ENCODE measurements around the gene EP400.

Gene EP400

DNA sequence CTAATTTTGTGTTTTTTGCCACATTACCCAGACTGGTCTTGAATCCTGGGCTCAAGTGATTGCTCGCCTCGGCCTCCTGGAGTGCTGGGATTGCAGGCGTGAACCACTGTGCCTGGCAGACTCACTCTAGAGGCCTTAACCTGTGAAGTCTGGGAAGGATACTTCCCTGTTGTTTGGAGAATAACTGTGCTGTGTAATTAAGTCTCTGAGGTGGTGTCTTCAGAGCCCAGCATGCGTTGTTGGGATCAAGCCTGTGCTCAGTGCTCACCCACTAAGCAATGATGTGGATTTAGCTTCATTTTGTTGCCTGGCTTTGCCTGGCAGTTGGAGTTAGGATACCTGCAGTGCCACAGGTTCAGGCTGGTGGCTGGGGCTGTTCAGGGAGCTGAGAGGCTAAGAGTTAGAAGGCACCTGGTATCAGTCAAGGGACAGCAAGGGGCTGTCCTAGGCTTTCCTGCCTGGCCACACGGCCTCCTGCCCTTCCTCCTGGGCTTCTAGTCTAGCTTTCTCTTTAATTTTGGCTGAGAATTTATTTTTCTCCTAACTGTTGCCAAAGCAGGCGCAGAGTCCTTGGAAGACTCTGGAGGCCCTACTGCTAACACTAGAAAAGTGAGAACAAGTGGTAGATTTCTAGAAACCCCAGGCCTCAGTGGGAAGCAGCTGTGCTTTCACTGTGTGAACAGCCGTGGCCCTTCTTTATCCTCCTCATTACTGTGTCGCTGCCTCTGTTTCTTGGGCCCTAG lies 38.5 kb downstream of the EP400 start:
- H3K9ac ChIP-seq (ENCODE audit: low read depth, low read length), result no peak overlapping the region

DNA sequence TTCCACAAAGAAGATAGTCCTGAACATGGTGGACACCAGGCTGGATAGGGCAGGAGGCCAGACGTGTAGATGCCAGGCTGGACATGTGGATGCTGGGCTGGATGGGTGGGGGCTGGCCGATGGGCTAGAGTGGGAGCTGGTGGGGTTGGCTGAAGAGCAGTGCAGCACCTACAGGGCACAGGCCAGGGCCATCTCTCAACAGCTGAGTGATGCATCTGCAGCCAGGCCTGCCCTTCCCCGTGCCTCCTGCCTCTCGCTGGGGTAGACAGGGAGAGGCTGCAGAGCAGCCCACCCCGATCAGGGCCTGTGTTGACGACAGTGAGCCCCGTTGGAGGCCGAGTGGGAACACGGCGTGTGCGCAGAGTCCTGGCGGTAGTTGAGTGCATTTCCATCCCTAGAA lies 39.3 kb downstream of the EP400 start:
- peaks cover 17% of the 10 kb centered on the region for H3K4me1 ChIP-seq (ENCODE audit: control insufficient read depth, insufficient read depth, low read length)
- H3K9ac ChIP-seq (ENCODE audit: low read depth, low read length), result no peak overlapping the region
- no peaks in the 10 kb centered on the region for H3K27me3 ChIP-seq (ENCODE audit: control insufficient read depth, insufficient read depth, low read length)
- no peak overlapping the region for H3K4me3 ChIP-seq (ENCODE audit: low read depth, low read length)
- H3K9me3 ChIP-seq (ENCODE audit: control insufficient read depth, insufficient read depth, low read length), result no peaks in the 10 kb centered on the region
- peaks cover 21% of the 10 kb centered on the region for H3K36me3 ChIP-seq (ENCODE audit: control insufficient read depth, insufficient read depth, low read length)

More for the DNA sequence above, 38.5 kb downstream of the EP400 start:
- H3K4me1 ChIP-seq (ENCODE audit: control insufficient read depth, insufficient read depth, low read length), result peaks cover 17% of the 10 kb centered on the region
- H3K9me3 ChIP-seq (ENCODE audit: control insufficient read depth, insufficient read depth, low read length), result no peaks in the 10 kb centered on the region
- no peaks in the 10 kb centered on the region for H3K27me3 ChIP-seq (ENCODE audit: control insufficient read depth, insufficient read depth, low read length)
- H3K4me3 ChIP-seq (ENCODE audit: low read depth, low read length), result no peak overlapping the region
- peaks cover 17% of the 10 kb centered on the region for H3K36me3 ChIP-seq (ENCODE audit: control insufficient read depth, insufficient read depth, low read length)

DNA sequence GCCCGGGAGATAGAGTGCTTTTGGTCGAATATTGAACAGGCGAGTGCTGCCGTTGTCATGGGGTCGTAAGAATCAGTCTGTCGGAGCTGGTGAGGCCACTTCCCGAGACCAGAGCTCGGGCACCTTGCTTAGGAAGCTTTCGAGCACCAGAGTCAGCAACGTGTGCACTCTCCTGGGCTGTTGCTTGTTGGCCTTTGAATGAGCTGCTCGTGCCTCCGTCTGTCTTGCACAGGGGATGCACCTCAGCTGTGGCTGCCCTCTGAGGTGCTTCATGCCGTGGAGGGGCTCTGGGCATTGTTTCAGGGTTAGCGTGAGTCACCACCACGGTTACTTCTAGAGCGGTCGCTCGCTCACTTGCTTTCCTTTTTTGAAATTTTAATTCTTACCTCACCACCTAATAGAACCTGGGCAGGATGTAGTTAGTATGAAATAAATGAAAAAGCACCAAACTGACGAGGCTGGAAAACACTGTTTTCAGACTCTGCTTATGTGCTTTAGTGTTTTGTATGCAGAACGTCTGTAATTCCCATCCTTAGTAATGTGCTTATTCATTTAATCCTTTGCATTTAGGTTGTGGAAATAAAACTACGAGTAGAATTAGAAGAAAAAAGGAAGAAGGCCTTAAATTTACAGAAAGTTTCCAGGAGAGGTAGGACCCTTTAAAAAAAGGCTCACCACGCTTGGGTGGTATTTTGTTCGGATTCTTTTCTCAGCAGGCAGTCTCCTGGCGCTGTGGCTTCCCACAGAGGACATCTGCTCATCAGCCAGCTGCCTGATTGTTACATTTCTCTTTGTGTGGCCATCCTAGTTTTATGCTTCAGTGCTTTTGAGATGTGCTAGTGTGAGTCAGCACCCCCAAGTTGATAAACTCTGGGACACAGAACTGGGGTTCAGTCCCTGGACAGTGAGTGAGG lies 40.6 kb downstream of the EP400 start:
- peaks cover 25% of the 10 kb centered on the region for H3K36me3 ChIP-seq (ENCODE audit: control insufficient read depth, insufficient read depth, low read length)

DNA sequence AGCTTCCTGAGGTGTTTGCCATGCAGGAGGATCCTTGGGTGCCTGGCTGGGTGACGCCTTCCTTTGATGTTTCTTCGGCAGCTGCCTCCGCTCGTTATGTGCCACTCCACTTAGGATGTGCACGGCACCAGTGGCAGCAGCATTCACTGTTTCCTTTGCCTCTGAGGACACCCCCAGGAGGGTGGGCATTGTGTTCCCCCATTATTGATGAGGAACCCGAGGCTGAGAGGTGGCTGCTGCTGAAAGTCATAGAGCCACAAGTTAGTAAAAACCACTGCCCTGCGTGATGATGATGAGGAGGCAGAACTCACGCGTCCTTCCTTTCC lies 41.2 kb downstream of the EP400 start:
- Histone ChIP-seq H3K36me3 (ENCODE audit: control insufficient read depth, insufficient read depth, low read length) (peaks cover 25% of the 10 kb centered on the region), H3K27me3 (ENCODE audit: control insufficient read depth, insufficient read depth, low read length) (no peaks in the 10 kb centered on the region), H3K4me1 (ENCODE audit: control insufficient read depth, insufficient read depth, low read length) (peaks cover 17% of the 10 kb centered on the region), H3K9me3 (ENCODE audit: control insufficient read depth, insufficient read depth, low read length) (no peaks in the 10 kb centered on the region), H3K4me3 (ENCODE audit: low read depth, low read length) (no peak overlapping the region), H3K9ac (ENCODE audit: low read depth, low read length) (no peak overlapping the region)

More for the DNA sequence above, 40.6 kb downstream of the EP400 start:
- H3K27me3 ChIP-seq (ENCODE audit: control insufficient read depth, insufficient read depth, low read length), result no peaks in the 10 kb centered on the region
- peak overlapping the region; percentile 48 for H3K9ac ChIP-seq (ENCODE audit: low read depth, low read length)
- no peak overlapping the region for H3K4me3 ChIP-seq (ENCODE audit: low read depth, low read length)
- H3K4me1 ChIP-seq (ENCODE audit: control insufficient read depth, insufficient read depth, low read length), result peaks cover 17% of the 10 kb centered on the region
- no peaks in the 10 kb centered on the region for H3K9me3 ChIP-seq (ENCODE audit: control insufficient read depth, insufficient read depth, low read length)

DNA sequence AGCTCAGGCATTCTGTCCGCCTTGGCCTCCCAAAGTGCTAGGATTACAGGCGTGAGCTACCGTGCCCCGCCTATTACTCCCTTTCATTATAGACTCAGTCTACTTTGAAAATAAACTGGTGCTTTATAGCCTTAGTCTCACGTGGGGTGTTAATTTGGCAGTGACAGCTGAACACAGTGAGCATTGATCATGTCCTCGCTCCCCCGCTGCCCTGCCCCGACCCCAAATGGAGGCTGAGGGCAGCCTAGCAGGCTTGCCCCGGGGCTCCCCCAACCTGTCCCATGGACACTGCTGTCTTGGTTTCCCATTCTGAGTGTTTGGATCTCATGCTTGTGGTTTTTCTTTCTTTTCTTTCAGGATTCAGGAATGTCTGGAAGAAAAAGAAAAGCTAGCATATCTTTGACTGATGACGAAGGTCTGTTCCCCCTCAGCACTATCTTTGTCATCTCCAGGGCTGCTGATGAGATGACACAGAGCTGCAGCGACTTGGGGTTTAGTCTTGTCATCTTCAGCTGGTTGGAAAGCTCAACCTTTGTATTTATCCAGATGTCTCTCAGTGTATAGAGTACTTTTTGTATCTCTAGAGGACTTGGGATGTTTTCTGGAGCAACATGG lies 42.2 kb downstream of the EP400 start:
- Histone ChIP-seq H3K36me3 (ENCODE audit: control insufficient read depth, insufficient read depth, low read length) (peaks cover 25% of the 10 kb centered on the region), H3K9ac (ENCODE audit: low read depth, low read length) (no peak overlapping the region), H3K9me3 (ENCODE audit: control insufficient read depth, insufficient read depth, low read length) (no peaks in the 10 kb centered on the region), H3K4me1 (ENCODE audit: control insufficient read depth, insufficient read depth, low read length) (peaks cover 17% of the 10 kb centered on the region), H3K4me3 (ENCODE audit: low read depth, low read length) (no peak overlapping the region), H3K27me3 (ENCODE audit: control insufficient read depth, insufficient read depth, low read length) (no peaks in the 10 kb centered on the region)

DNA sequence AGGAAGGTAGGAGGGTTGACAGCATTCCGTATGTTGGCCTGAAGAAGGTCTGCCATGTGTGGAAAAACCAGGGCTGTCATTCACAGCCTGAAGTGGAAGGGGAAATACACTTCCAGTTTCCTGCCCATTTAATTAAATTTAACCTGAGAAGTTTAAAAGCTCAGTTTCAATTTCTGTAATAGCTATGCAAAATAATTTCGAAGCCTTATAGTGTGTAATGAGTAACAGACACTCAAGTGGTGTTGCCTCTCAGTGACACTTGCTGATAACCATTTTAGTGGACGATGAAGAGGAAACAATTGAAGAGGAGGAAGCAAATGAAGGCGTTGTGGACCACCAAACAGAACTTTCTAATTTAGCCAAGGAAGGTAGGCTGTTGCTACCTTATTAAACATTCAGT lies 44.8 kb downstream of the EP400 start:
- Histone ChIP-seq H3K9ac (ENCODE audit: low read depth, low read length) (no peak overlapping the region), H3K9me3 (ENCODE audit: control insufficient read depth, insufficient read depth, low read length) (no peaks in the 10 kb centered on the region), H3K36me3 (ENCODE audit: control insufficient read depth, insufficient read depth, low read length) (peaks cover 25% of the 10 kb centered on the region), H3K27me3 (ENCODE audit: control insufficient read depth, insufficient read depth, low read length) (no peaks in the 10 kb centered on the region), H3K4me1 (ENCODE audit: control insufficient read depth, insufficient read depth, low read length) (peaks cover 19% of the 10 kb centered on the region), H3K4me3 (ENCODE audit: low read depth, low read length) (no peak overlapping the region)

DNA sequence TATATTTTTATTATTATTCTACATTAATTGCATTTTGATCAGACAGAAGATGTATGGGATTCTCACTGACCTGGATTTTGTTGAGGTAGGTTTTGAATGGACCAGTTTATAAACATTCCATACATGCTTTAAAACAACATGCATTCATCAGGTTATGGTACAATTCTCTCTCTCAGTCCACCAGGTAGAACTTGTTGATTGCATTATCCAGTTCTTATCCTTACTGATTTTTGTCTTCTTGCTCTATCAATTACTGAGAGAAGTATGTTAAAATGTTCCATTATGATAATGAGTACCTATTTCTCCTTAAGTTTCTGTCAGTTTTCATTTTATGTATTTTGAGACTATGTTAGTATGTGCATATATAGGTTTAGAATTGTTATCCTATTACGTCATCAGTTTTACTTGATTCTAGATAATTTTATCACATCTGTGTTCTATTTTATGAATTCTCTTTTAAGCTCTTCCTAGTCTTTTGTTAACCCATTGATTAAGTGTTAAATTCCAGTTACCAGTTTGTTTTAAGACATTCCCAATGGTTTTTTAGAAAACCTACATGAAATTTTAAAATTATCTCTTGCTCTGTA lies 50.6 kb downstream of the EP400 start:
- H3K4me1 ChIP-seq (ENCODE audit: control insufficient read depth, insufficient read depth, low read length), result peaks cover 2% of the 10 kb centered on the region
- H3K4me3 ChIP-seq (ENCODE audit: low read depth, low read length), result no peak overlapping the region
- H3K27me3 ChIP-seq (ENCODE audit: control insufficient read depth, insufficient read depth, low read length), result no peaks in the 10 kb centered on the region
- H3K36me3 ChIP-seq (ENCODE audit: control insufficient read depth, insufficient read depth, low read length), result no peaks in the 10 kb centered on the region
- H3K9ac ChIP-seq (ENCODE audit: low read depth, low read length), result no peak overlapping the region
- no peaks in the 10 kb centered on the region for H3K9me3 ChIP-seq (ENCODE audit: control insufficient read depth, insufficient read depth, low read length)

DNA sequence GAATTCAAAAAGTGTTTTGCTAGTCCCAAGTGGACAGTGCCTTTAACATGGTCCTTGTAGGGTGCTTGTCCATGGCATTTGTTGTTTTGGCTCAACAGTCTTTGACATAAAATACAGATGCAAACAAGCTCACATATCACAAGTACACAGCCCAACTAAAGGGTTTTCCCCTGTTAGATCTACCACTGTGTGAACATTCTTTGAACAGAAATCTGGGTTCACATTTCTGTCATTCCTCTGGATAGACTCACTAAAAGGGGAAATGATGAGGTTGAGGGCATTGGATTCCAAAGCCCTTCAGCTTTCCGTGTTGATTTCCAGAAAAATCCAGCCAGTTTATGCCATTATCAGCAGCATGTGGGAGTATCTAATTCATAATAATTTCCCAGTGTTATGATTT lies 54.1 kb downstream of the EP400 start:
- Histone ChIP-seq H3K9me3 (ENCODE audit: control insufficient read depth, insufficient read depth, low read length) (no peaks in the 10 kb centered on the region), H3K27me3 (ENCODE audit: control insufficient read depth, insufficient read depth, low read length) (no peaks in the 10 kb centered on the region), H3K4me1 (ENCODE audit: control insufficient read depth, insufficient read depth, low read length) (no peaks in the 10 kb centered on the region), H3K36me3 (ENCODE audit: control insufficient read depth, insufficient read depth, low read length) (peaks cover 15% of the 10 kb centered on the region), H3K4me3 (ENCODE audit: low read depth, low read length) (no peak overlapping the region), H3K9ac (ENCODE audit: low read depth, low read length) (no peak overlapping the region)

DNA sequence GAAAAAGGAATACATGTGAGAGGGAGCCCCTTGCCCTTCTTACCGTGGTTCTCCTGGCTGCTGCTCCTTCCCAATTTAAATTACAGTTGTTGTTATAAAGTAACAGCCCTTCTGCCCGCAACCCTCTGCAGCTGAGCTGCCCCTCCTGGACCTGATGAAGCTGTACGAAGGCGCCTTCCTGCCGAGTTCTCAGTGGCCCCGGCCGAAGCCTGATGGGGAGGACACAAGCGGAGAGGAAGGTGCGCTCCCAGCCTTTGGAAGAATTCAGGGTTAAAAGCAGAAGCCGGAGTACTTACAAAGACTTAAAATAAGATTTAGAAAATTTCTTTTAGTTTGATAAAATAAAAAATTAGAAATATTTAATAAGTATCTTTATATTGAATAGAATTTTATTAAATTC lies 55.2 kb downstream of the EP400 start:
- Histone ChIP-seq H3K4me3 (ENCODE audit: low read depth, low read length) (no peak overlapping the region), H3K9me3 (ENCODE audit: control insufficient read depth, insufficient read depth, low read length) (no peaks in the 10 kb centered on the region), H3K4me1 (ENCODE audit: control insufficient read depth, insufficient read depth, low read length) (no peaks in the 10 kb centered on the region), H3K36me3 (ENCODE audit: control insufficient read depth, insufficient read depth, low read length) (peaks cover 17% of the 10 kb centered on the region), H3K27me3 (ENCODE audit: control insufficient read depth, insufficient read depth, low read length) (no peaks in the 10 kb centered on the region), H3K9ac (ENCODE audit: low read depth, low read length) (no peak overlapping the region)

DNA sequence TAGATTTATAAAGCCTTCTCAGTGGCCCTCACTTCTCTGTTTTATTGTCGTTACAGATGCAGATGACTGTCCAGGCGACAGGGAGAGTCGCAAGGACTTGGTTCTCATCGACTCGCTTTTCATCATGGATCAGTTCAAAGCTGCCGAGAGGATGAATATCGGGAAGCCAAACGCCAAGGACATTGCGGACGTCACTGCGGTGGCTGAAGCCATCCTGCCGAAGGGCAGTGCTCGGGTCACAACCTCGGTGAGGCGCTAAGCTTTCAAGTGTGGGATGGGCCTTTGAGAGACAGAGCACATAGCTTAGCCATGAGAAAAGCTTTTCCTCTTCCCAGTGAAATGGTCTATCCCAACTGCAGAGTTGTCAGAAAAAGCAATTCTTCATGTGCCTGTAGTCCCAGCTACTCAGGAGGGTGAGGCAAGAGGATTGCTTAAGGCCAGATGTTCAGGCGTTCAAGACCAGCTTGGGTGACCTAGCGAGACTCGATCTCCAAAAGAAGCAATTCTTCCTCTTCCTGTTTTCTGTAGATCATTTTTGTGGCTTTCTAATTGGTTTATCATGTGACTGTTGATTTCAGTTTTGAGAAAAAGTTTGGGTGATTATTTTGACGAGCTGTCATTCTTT lies 56.4 kb downstream of the EP400 start:
- no peak overlapping the region for H3K4me3 ChIP-seq (ENCODE audit: low read depth, low read length)
- H3K9ac ChIP-seq (ENCODE audit: low read depth, low read length), result no peak overlapping the region
- H3K36me3 ChIP-seq (ENCODE audit: control insufficient read depth, insufficient read depth, low read length), result peaks cover 21% of the 10 kb centered on the region
- no peaks in the 10 kb centered on the region for H3K9me3 ChIP-seq (ENCODE audit: control insufficient read depth, insufficient read depth, low read length)
- H3K4me1 ChIP-seq (ENCODE audit: control insufficient read depth, insufficient read depth, low read length), result no peaks in the 10 kb centered on the region
- no peaks in the 10 kb centered on the region for H3K27me3 ChIP-seq (ENCODE audit: control insufficient read depth, insufficient read depth, low read length)

DNA sequence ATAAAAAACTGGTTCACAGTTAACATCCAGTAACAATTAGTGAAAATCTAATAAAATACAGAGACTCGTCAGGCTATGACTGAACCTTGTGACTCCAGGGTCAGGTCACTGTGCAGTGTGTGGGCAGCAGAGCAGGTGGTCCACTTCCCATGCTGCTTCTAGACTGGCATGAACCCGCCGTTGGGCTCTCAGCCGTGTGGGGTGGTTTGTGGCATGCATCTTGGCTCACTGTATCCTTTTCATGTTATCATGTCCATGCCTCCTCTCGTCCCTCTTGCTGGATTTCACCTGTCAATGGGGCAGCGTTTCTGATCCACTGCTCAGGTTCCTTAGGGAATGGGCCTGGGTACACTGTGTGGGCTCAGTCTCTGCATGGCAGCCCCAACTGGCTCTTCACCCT lies 57.3 kb downstream of the EP400 start:
- H3K9me3 ChIP-seq (ENCODE audit: control insufficient read depth, insufficient read depth, low read length), result no peaks in the 10 kb centered on the region
- no peak overlapping the region for H3K4me3 ChIP-seq (ENCODE audit: low read depth, low read length)
- H3K4me1 ChIP-seq (ENCODE audit: control insufficient read depth, insufficient read depth, low read length), result no peaks in the 10 kb centered on the region
- no peaks in the 10 kb centered on the region for H3K27me3 ChIP-seq (ENCODE audit: control insufficient read depth, insufficient read depth, low read length)
- H3K9ac ChIP-seq (ENCODE audit: low read depth, low read length), result no peak overlapping the region
- peaks cover 23% of the 10 kb centered on the region for H3K36me3 ChIP-seq (ENCODE audit: control insufficient read depth, insufficient read depth, low read length)

Measured in iPS-15b (cell line).